DMS 273 (cell line): ENCODE results near the gene BPIFB2.

Experiments
- DNase-seq: peaks from one replicate; lab custom pipeline; 2025; ENCODE audit not compliant: unreplicated experiment; lab: John Stamatoyannopoulos, UW

Gene BPIFB2

GRCh38 chr20:33005908-33006775, 1.4 kb upstream of the BPIFB2 start:
- DNase-seq, result no peak

GRCh38 chr20:33006776-33007375, 628 bp upstream of the BPIFB2 start:
- DNase-seq, result no peak

- DNase-seq, result no peak
Observed at GRCh38 chr20:33008336-33009213, 1.1 kb downstream of the BPIFB2 start.

GRCh38 chr20:33009214-33010132, 2.0 kb downstream of the BPIFB2 start:
- DNase-seq, result no peak

DNA sequence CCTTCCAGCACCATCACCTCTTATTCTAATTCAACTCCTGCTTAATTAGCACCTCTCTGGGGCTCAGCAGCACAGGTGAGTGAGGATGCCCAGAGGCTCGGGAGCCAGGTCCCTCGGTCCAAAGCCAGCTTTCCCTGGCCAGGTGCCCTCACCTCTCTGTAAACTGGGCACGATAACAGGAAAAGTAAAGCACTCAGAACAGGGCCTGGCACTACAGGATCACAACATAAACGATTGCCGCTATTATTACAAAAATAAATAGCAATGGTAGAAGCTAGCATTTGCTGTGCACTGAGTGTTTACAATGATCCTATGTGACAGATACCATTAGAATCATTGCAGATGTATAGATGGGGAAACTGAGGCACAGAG, 2.6 kb downstream of the BPIFB2 start:
- DNase-seq, result no peak

DNA sequence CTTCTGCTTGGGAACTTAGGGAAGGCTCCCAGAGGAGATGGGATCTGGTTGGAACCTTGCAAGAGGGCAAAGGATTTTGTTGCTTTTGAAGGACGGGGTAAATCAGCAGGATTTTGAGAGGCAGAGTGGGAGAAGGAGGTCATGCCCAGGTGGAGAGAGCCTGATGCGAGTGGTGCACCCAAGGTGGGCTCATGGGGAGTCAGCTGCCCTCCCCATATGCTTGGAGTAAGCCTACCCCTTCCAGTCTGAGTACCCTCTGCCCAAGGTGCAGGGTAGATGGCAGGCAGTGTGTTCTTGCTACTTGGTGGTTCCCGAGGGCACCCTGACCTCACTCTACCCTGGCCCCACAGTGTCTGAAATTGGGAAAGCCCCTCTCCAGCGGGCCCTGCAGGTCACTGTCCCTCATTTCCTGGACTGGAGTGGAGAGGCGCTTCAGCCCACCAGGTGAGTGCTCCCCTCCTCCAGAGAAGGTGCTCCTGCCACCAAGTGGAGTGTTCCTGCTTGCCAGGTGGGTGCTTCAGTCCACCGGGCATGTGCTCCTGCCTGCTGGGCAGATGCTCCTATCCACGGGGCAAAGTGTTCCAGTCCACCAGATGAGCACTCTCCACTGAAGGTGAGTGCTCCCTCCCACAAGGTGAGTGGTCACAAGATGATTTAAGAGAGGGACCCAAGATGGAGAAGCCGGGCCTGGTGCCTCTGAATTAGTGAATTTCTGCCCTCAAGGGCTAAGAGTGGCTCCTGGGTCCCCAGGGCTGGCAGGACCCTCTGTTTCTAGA, 3.4 kb downstream of the BPIFB2 start:
- no peak for DNase-seq

- no peak for DNase-seq
Observed at GRCh38 chr20:33012327-33013189, 5.1 kb downstream of the BPIFB2 start.

DNA sequence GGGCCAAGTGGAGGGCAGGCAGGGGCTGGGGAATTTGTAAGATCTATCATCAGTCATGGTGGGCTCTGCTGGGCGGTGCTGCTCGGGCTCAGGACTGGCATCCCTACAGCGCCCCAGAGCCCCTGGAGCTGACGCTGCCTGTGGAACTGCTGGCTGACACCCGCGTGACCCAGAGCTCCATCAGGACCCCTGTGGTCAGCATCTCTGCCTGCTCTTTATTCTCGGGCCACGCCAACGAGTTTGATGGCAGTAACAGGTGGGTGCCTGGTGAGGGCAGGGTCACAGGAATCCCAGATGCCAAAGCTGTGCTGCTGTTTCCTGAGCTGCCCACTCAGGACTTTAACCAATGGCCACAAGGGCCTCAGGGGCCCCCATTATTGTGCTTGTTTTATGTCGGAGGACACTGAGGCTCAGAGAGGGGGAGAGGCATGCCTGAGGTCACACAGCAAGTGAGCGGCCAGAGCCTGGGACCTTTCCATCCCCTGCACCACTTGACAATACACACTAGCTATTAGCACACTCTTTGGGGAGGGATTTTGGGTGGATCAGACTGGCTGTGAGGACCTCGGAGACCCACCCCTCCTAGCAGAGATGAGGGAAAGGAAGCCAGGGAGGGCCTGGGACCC, 6.3 kb downstream of the BPIFB2 start:
- no peak for DNase-seq

DNA sequence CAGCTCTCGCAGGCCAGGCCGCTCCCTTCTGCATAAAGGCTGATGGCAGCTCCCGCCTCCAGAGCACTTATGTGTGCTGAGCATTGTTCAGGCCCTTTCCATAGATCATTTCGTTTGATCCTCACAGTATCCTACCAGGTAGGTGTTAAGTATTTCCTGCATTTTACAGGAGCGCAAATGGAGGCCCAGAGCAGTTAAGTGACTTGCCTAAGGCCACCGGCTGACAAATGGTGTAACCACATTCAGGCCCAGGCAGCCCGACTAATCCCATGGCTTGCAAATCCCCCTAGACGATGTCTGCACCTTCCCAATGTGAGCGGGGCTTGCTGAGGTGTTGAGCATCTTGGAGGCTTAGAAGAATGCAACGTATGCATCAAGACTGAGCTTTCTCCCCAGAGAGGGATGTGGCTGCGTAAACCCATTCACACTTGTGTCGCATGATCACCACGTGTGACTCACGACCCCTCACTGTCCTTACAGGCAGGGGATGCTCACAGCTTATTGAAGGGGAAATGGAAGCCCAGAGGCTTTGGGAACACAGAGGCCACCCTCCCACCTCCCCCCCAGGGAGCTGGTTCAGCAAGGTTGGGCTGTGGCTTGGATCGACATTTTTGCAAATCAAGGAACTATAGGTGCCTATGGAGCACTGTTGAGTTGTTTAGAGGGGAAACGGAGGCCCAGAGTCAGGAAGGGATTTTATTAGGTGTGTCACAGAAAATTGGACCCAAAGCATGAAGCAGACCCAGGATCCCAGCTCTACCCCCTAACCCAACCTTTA, 7.0 kb downstream of the BPIFB2 start:
- DNase-seq, result no peak

- no peak for DNase-seq
Observed at GRCh38 chr20:33015114-33015484, 7.6 kb downstream of the BPIFB2 start.

DNA sequence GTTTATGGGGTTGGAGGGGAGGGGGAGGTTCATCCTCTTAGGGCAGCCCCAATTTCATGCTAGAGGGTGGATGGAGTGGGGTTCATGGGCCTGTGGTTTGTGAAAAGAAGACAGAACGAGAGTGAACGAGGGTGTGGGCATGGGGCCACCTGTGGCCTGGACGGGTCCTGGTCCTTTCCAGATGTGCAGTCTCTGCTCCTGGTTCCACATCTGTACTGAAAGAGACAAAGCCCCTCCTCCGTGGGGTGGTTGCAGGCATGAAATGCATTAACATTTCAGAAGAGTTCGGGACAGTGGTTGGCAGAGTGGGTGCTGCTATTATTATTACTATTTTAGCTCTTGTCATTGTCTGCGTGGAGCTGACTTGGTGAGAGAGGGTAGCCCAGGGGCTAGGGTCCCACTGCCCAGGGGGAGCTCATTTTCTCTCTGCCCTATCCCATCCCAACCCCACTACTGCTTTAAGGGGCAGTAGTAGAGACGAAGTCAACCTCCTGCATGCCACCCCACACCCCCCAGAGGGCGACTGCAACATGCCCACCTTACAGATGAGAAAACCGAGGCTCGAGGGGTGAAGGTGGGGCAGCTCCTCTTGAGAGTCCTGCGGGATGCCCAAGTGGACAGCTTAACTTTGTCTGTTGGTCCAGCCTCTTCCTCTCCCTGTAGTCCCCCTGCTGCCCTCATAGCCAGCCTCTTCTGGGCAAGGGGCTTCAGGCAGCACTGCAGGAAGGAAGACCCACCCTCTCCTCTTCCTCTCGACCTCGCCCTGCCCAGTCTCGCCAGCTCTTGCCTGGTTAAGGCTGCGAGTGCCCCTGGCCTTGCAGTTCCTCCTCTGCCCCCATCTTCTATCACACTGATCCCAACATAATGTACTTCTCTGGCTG, 8.4 kb downstream of the BPIFB2 start:
- no peak for DNase-seq

DNA sequence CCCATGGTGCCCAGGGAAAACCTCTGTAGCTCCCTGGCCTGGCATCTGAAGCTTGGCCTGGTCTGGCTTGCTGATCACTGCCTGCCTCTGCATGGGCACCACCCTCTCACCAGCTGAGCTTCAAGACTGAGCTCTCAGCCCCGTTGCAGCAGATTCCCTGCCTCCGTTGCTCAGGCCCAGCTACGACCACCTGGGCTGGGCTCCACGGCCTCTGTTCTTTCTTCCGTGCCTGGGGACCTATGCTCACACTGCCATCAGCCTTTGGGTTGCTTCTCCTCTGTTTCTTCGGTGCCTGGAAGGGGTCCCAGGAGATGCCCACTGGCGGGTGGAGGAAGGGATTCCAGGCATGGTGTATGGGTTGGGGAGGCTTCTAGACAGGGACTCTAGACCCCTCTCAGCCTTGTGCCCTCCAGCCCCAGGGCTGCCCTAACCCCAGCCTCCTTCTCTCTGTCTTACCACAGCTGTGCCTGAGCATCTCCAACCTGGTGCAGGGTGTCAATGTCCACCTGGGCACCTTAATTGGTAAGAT, 9.1 kb downstream of the BPIFB2 start:
- DNase-seq, result no peak

DNA sequence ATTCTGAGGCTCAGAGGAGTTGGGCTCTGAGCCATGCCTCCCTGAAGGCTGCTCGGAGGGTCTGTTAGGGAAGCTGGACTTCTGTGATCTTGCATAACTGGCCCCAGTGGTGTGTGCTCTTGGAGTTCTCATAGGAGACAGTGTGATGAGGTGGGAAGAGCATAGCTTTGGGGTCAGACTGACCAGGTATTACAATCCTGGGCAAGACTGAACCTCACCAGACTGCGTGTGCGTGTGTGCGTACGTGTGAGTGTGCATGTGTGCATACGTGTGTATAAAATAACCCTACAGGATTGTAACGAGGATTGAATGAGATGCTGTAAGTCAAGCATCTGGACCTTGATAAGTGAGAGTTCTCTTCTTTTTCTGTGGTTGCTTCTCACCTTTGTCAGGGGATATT, 10.0 kb downstream of the BPIFB2 start:
- no peak for DNase-seq

- DNase-seq, result no peak
Observed at GRCh38 chr20:33018169-33018931, 10.8 kb downstream of the BPIFB2 start.

- DNase-seq, result no peak
Observed at GRCh38 chr20:33019465-33020277, 12.2 kb downstream of the BPIFB2 start.
